HG03432 (cell line): ENCODE data around the gene STXBP3.

Source experiments
- ATAC-seq: cut with Tn5 transposase; IDR thresholded peaks from one replicate; pipeline ENCODE4 v1.9.1; 2021; ENCODE audit warnings: mild to moderate bottlenecking, moderate library complexity; ENCODE audit not compliant: unreplicated experiment

STXBP3 gene

GRCh38 chr1:108842525-108843181, 96.2 kb downstream of the STXBP3 start:
- no peak for ATAC-seq

GRCh38 chr1:108843390-108844137, 97.1 kb downstream of the STXBP3 start:
- no peak for ATAC-seq

- no peak for ATAC-seq
Measured at GRCh38 chr1:108845446-108845845, 99.0 kb downstream of the STXBP3 start.

- ATAC-seq = no peak
Measured at GRCh38 chr1:108845991-108846390, 99.5 kb downstream of the STXBP3 start.

- ATAC-seq = no peak
Measured at GRCh38 chr1:108847494-108847893, 101.0 kb downstream of the STXBP3 start.

GRCh38 chr1:108848806-108849205, 102.3 kb downstream of the STXBP3 start:
- ATAC-seq = no peak

- ATAC-seq = no peak
Measured at GRCh38 chr1:108850929-108851328, 104.5 kb downstream of the STXBP3 start.

- no peak for ATAC-seq
Measured at GRCh38 chr1:108851567-108851966, 105.1 kb downstream of the STXBP3 start.

- no peak for ATAC-seq
Measured at GRCh38 chr1:108852221-108852975, 105.9 kb downstream of the STXBP3 start.

- ATAC-seq = no peak
Measured at GRCh38 chr1:108854221-108855019, 107.9 kb downstream of the STXBP3 start.

- ATAC-seq = no peak
Measured at GRCh38 chr1:108856994-108857393, 110.5 kb downstream of the STXBP3 start, which contains the start of gene AKNAD1. Gene AKNAD1 (minus strand): TSS chr1:108857094. CDS start chr1:108852664, 4,430 bp downstream.

- no peak for ATAC-seq
Measured at GRCh38 chr1:108858230-108858950, 111.9 kb downstream of the STXBP3 start.
